HCT116 (cell line): ENCODE data around the gene REPS2.

ENCODE experiments used
- EZH2 ChIP-seq: fragments of 200-600 bp; sonication (generic); IDR thresholded peaks from 2 replicates; pipeline ENCODE4 v1.6.1; 2017; ENCODE audit warnings: antibody characterized with exemption, mixed run types
- EZH2phosphoT487 ChIP-seq: fragments of 200-600 bp; IDR thresholded peaks from 2 replicates; pipeline ENCODE4 v1.6.1; 2018; ENCODE audit warnings: antibody characterized with exemption, borderline replicate concordance
- FOSL1 ChIP-seq: IDR thresholded peaks from 2 replicates; pipeline ENCODE4 v1.6.1; 2012; ENCODE audit warnings: low read depth
- JUND ChIP-seq: IDR thresholded peaks from 2 replicates; pipeline ENCODE4 v1.6.1; 2012
- POLR2A ChIP-seq: IDR thresholded peaks from 2 replicates; pipeline ENCODE4 v1.7.0; 2011; ENCODE audit warnings: borderline replicate concordance; ENCODE audit not compliant: insufficient read depth, insufficient read length; ENCODE audit errors: extremely low read depth
- POLR2AphosphoS5 ChIP-seq: IDR thresholded peaks from 2 replicates; pipeline ENCODE4 v1.6.1; 2011; ENCODE audit warnings: mild to moderate bottlenecking, low read depth, low read length, moderate library complexity
- SIN3A ChIP-seq: IDR thresholded peaks from 2 replicates; pipeline ENCODE4 v1.6.1; 2012; ENCODE audit warnings: low read depth
- TCF7L2 ChIP-seq: IDR thresholded peaks from 2 replicates; pipeline ENCODE4 v1.7.0; 2011; ENCODE audit warnings: borderline replicate concordance, inconsistent platforms; ENCODE audit not compliant: insufficient read depth, insufficient read length; ENCODE audit errors: extremely low read depth
- YY1 ChIP-seq: IDR thresholded peaks from 2 replicates; pipeline ENCODE4 v1.6.1; 2011; ENCODE audit warnings: low read length, low read depth, moderate library complexity, mild to moderate bottlenecking; ENCODE audit not compliant: insufficient replicate concordance; ENCODE audit errors: extremely low read depth
- TF ChIP-seq, protein P1 (sequence below): IDR thresholded peaks from 2 replicates; pipeline ENCODE4 v1.6.1; 2012; ENCODE audit warnings: low read depth
- TF ChIP-seq, protein P2 (sequence below), 3 experiments: fragments of 200-600 bp in 1 of 3; sonication (generic) in 1 of 3; IDR thresholded peaks in 2 of 3; conservative IDR thresholded peaks in 1 of 3; 2 replicates each; pipeline ENCODE4 v1.5.1; 2012 to 2017; ENCODE audit warnings: low read depth in 2 of 3, low read length in 2 of 3, antibody characterized with exemption in 1 of 3, borderline replicate concordance in 1 of 3, control low read depth in 1 of 3, mild to moderate bottlenecking in 1 of 3, mixed read lengths in 1 of 3, mixed run types in 1 of 3, moderate library complexity in 1 of 3; ENCODE audit not compliant: insufficient read depth in 1 of 3
- TF ChIP-seq, protein P3 (sequence below): IDR thresholded peaks from 2 replicates; pipeline ENCODE4 v1.6.1; 2012

GRCh38 chrX:16977771-16978170 is 31.3 kb downstream of the REPS2 start:
- TF ChIP-seq, protein P1, sequence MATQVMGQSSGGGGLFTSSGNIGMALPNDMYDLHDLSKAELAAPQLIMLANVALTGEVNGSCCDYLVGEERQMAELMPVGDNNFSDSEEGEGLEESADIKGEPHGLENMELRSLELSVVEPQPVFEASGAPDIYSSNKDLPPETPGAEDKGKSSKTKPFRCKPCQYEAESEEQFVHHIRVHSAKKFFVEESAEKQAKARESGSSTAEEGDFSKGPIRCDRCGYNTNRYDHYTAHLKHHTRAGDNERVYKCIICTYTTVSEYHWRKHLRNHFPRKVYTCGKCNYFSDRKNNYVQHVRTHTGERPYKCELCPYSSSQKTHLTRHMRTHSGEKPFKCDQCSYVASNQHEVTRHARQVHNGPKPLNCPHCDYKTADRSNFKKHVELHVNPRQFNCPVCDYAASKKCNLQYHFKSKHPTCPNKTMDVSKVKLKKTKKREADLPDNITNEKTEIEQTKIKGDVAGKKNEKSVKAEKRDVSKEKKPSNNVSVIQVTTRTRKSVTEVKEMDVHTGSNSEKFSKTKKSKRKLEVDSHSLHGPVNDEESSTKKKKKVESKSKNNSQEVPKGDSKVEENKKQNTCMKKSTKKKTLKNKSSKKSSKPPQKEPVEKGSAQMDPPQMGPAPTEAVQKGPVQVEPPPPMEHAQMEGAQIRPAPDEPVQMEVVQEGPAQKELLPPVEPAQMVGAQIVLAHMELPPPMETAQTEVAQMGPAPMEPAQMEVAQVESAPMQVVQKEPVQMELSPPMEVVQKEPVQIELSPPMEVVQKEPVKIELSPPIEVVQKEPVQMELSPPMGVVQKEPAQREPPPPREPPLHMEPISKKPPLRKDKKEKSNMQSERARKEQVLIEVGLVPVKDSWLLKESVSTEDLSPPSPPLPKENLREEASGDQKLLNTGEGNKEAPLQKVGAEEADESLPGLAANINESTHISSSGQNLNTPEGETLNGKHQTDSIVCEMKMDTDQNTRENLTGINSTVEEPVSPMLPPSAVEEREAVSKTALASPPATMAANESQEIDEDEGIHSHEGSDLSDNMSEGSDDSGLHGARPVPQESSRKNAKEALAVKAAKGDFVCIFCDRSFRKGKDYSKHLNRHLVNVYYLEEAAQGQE, result no peak
- TF ChIP-seq, protein P2, sequence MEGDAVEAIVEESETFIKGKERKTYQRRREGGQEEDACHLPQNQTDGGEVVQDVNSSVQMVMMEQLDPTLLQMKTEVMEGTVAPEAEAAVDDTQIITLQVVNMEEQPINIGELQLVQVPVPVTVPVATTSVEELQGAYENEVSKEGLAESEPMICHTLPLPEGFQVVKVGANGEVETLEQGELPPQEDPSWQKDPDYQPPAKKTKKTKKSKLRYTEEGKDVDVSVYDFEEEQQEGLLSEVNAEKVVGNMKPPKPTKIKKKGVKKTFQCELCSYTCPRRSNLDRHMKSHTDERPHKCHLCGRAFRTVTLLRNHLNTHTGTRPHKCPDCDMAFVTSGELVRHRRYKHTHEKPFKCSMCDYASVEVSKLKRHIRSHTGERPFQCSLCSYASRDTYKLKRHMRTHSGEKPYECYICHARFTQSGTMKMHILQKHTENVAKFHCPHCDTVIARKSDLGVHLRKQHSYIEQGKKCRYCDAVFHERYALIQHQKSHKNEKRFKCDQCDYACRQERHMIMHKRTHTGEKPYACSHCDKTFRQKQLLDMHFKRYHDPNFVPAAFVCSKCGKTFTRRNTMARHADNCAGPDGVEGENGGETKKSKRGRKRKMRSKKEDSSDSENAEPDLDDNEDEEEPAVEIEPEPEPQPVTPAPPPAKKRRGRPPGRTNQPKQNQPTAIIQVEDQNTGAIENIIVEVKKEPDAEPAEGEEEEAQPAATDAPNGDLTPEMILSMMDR (IDR thresholded peaks at IDR 0.05 in 2 of 3, conservative IDR thresholded peaks at IDR 0.05 in 1 of 3; ENCODE audit: borderline replicate concordance in 1 of 3, insufficient read depth in 1 of 3, low read depth in 2 of 3, low read length in 2 of 3), result no peak
- TF ChIP-seq FOSL1 (no peak), EZH2 (no peak), POLR2A (no peak), SIN3A (no peak), YY1 (no peak), JUND (no peak), POLR2AphosphoS5 (no peak), EZH2phosphoT487 (no peak), TCF7L2 (no peak)
- TF ChIP-seq, protein P3, sequence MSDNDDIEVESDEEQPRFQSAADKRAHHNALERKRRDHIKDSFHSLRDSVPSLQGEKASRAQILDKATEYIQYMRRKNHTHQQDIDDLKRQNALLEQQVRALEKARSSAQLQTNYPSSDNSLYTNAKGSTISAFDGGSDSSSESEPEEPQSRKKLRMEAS, result no peak
